ENCODE measurements around the gene RYK. TPM values are rescaled to one million over a fixed set of nuclear protein-coding genes. Genes with fewer than 3 reads are reported as not detected.
A peak's percentile ranks its signal among the peaks of the same experiment; 100 is the strongest.

Gene RYK
- total and polyA plus RNA-seq, 2 donors (not counting 1 experiment from before 2014, with no cell fraction given): 60.6 to 112 TPM

DNA sequence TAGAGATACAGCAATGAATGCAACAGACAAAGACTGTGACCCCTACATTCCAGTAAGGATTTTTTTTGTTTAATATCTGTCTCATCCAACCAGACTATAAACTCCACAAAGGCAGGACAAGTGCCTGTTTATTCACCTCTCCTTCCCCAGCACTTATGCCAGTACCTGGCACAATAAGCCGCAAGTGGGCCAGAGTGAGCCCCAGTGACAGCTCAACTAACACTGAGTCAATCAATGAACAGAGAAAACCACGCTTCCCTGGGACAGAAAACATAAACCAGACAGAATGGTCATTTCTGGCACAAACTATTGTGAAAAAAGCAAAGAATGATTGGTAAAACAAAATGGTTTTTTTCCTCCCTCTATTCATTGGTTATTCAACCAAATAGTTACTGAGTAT lies 52.2 kb downstream of the RYK start:
- Histone ChIP-seq H2AFZ (ENCODE audit: low read length) (no peak overlapping the region), H3K27me3 (ENCODE audit: control insufficient read depth, insufficient read depth, low read length) (no peaks in the 10 kb centered on the region), H3K9ac (ENCODE audit: insufficient read depth, low read length) (no peak overlapping the region), H3K4me2 (ENCODE audit: extremely low read depth, insufficient read depth, low read length) (no peak overlapping the region), H3K4me1 (ENCODE audit: control insufficient read depth, extremely low read depth, insufficient read depth, low read length) (peaks cover 13% of the 10 kb centered on the region), H3K27ac (ENCODE audit: insufficient read depth, low read length) (no peak overlapping the region), H3K9me3 (ENCODE audit: control insufficient read depth, insufficient read depth, low read depth, low read length) (no peaks in the 10 kb centered on the region), H3K4me3 (replicated peaks in 1 of 4; ENCODE audit: control extremely low read depth in 1 of 4, insufficient read depth in 1 of 4, low read depth in 3 of 4, low read length in 4 of 4) (no peak overlapping the region), H3K79me2 (ENCODE audit: control insufficient read depth, insufficient read depth, low read length) (no peaks in the 10 kb centered on the region), H4K20me1 (ENCODE audit: control insufficient read depth, extremely low read depth, insufficient read depth, low read length) (no peaks in the 10 kb centered on the region), H3K36me3 (ENCODE audit: control insufficient read depth, insufficient read depth, low read length) (peaks cover 6% of the 10 kb centered on the region)
- TF ChIP-seq, protein P1, sequence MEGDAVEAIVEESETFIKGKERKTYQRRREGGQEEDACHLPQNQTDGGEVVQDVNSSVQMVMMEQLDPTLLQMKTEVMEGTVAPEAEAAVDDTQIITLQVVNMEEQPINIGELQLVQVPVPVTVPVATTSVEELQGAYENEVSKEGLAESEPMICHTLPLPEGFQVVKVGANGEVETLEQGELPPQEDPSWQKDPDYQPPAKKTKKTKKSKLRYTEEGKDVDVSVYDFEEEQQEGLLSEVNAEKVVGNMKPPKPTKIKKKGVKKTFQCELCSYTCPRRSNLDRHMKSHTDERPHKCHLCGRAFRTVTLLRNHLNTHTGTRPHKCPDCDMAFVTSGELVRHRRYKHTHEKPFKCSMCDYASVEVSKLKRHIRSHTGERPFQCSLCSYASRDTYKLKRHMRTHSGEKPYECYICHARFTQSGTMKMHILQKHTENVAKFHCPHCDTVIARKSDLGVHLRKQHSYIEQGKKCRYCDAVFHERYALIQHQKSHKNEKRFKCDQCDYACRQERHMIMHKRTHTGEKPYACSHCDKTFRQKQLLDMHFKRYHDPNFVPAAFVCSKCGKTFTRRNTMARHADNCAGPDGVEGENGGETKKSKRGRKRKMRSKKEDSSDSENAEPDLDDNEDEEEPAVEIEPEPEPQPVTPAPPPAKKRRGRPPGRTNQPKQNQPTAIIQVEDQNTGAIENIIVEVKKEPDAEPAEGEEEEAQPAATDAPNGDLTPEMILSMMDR (conservative IDR thresholded peaks at IDR 0.05 in 1 of 2, IDR thresholded peaks at IDR 0.05 in 1 of 2; ENCODE audit: low read depth in 1 of 2, low read length in 2 of 2): no peak
- TF ChIP-seq EZH2 (IDR thresholded peaks at IDR 0.05; ENCODE audit: low read length, missing control alignments): no peak
- no peak for DNase-seq (ENCODE audit: low read depth in 2 of 2)

DNA sequence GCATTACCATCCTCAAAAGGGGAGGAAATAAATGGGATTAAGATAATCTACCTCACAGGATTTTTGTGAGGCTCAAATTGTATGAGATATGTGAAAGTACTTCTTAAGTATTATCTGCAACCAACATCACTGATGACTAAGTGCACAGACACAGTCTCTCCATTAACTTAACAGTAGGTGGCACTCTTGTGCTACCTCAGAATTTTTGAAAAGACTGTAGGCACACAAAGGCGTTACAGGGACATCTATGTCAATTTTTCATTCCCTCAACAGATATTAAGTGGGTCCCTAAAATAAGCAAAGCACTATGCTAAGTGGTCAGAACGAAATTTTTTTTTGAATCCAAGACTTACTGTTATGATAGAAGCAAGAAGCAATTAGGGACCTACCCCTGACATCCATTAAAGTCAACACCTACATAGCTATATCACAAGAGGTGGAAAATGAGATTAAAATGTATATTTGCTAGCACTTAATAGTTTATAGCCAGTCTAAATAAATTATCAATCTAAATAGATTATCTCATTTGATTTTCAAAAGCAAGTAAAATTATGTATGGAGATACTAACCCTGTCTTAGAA lies 52.9 kb downstream of the RYK start:
- Histone ChIP-seq H3K9ac (ENCODE audit: insufficient read depth, low read length) (no peak overlapping the region), H3K27me3 (ENCODE audit: control insufficient read depth, insufficient read depth, low read length) (no peaks in the 10 kb centered on the region)

DNA sequence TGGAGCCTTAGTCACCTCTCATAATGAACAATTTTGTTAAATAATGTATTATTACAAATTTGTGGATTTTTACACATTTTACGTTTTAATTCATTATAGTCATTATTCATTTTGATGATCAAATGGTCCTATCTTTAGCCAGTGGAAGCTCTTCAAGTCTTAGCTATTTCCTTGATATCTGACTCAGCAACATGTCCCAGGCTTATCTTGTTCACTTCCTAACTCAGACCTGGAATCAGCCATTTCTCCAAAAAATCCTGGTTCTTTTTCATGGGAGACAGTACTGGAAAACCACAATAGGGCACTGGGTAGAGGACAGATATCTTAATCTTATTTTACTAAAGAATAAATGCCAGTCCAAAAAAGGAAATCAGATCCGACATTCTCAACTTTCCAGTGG lies 56.4 kb downstream of the RYK start:
- H3K27me3 ChIP-seq (ENCODE audit: control insufficient read depth, insufficient read depth, low read length): no peaks in the 10 kb centered on the region
- H3K4me1 ChIP-seq (ENCODE audit: control insufficient read depth, extremely low read depth, insufficient read depth, low read length): no peaks in the 10 kb centered on the region
- H3K36me3 ChIP-seq (ENCODE audit: control insufficient read depth, insufficient read depth, low read length): peaks cover 2% of the 10 kb centered on the region
- no peak for TF ChIP-seq EZH2 (IDR thresholded peaks at IDR 0.05; ENCODE audit: low read length, missing control alignments)
- TF ChIP-seq, protein P1 (conservative IDR thresholded peaks at IDR 0.05 in 1 of 2, IDR thresholded peaks at IDR 0.05 in 1 of 2; ENCODE audit: low read depth in 1 of 2, low read length in 2 of 2): no peak
- no peaks in the 10 kb centered on the region for H3K79me2 ChIP-seq (ENCODE audit: control insufficient read depth, insufficient read depth, low read length)
- no peak overlapping the region for H2AFZ ChIP-seq (ENCODE audit: low read length)
- H3K4me3 ChIP-seq (replicated peaks in 1 of 4; ENCODE audit: control extremely low read depth in 1 of 4, insufficient read depth in 1 of 4, low read depth in 3 of 4, low read length in 4 of 4): no peak overlapping the region
- H3K9ac ChIP-seq (ENCODE audit: insufficient read depth, low read length): no peak overlapping the region
- H3K9me3 ChIP-seq (ENCODE audit: control insufficient read depth, insufficient read depth, low read depth, low read length): no peaks in the 10 kb centered on the region
- H3K4me2 ChIP-seq (ENCODE audit: extremely low read depth, insufficient read depth, low read length): no peak overlapping the region
- DNase-seq (ENCODE audit: low read depth in 2 of 2): peak in 1 of 2 donors; percentile 38
- H3K27ac ChIP-seq (ENCODE audit: insufficient read depth, low read length): no peak overlapping the region
- no peaks in the 10 kb centered on the region for H4K20me1 ChIP-seq (ENCODE audit: control insufficient read depth, extremely low read depth, insufficient read depth, low read length)

More for the DNA sequence above, 52.9 kb downstream of the RYK start:
- no peaks in the 10 kb centered on the region for H4K20me1 ChIP-seq (ENCODE audit: control insufficient read depth, extremely low read depth, insufficient read depth, low read length)
- H3K9me3 ChIP-seq (ENCODE audit: control insufficient read depth, insufficient read depth, low read depth, low read length): no peaks in the 10 kb centered on the region
- H2AFZ ChIP-seq (ENCODE audit: low read length): no peak overlapping the region
- no peaks in the 10 kb centered on the region for H3K79me2 ChIP-seq (ENCODE audit: control insufficient read depth, insufficient read depth, low read length)
- H3K4me1 ChIP-seq (ENCODE audit: control insufficient read depth, extremely low read depth, insufficient read depth, low read length): peaks cover 13% of the 10 kb centered on the region
- peaks cover 6% of the 10 kb centered on the region for H3K36me3 ChIP-seq (ENCODE audit: control insufficient read depth, insufficient read depth, low read length)
- peak; percentile 74 to 81 for DNase-seq (ENCODE audit: low read depth in 2 of 2)
- no peak overlapping the region for H3K4me3 ChIP-seq (replicated peaks in 1 of 4; ENCODE audit: control extremely low read depth in 1 of 4, insufficient read depth in 1 of 4, low read depth in 3 of 4, low read length in 4 of 4)
- no peak overlapping the region for H3K4me2 ChIP-seq (ENCODE audit: extremely low read depth, insufficient read depth, low read length)
- no peak for TF ChIP-seq EZH2 (IDR thresholded peaks at IDR 0.05; ENCODE audit: low read length, missing control alignments)
- TF ChIP-seq, protein P1 (conservative IDR thresholded peaks at IDR 0.05 in 1 of 2, IDR thresholded peaks at IDR 0.05 in 1 of 2; ENCODE audit: low read depth in 1 of 2, low read length in 2 of 2): peak; percentile 71 to 77
- H3K27ac ChIP-seq (ENCODE audit: insufficient read depth, low read length): no peak overlapping the region
